K562 (cell line): Measurements from ENCODE around the gene SREBF1. TPM values are rescaled to one million over a fixed set of nuclear protein-coding genes. Genes with fewer than 3 reads are reported as not detected.
A peak's percentile ranks its signal among the peaks of the same experiment; 100 is the strongest.

ENCODE experiments used
- ATAC-seq: fragments of 200-7000 bp; cut with Tn5 transposase; 3 replicates; pipeline ENCODE4 v1.9.1; 2020; ENCODE audit warnings: moderate library complexity
- BruUV-seq: library from RNA; stranded (reverse); fragments of 400-500 nt; replicated peaks from 2 replicates; lab custom pipeline; 2021; lab: Mats Ljungman, UMichigan
- CTCF ChIA-PET: fragments of 300-600 bp; formaldehyde crosslinking; extraction: SDS; loops from one replicate; lab custom pipeline; 2021; ENCODE audit warnings: low intra/inter-chr PET ratio; lab: Yijun Ruan, JAX
- POLR2A ChIA-PET: fragments of 300-600, 350-650 bp; sonication (Branson Sonifier 250); formaldehyde crosslinking; extraction: SDS; loops from one replicate; lab custom pipeline; 2021; ENCODE audit warnings: antibody characterized with exemption, inconsistent platforms; lab: Yijun Ruan, JAX
- DNase-seq, 4 experiments: peaks; one replicate each; pipeline versions ENCODE4 v3.0.0 to v3.0.0-alpha.2; 2011 to 2018; ENCODE audit warnings: low spot score in 3 of 4, mixed read lengths in 3 of 4; ENCODE audit errors: extremely low read depth in 1 of 4
- FAIRE-seq: peaks from 2 replicates; lab custom pipeline; 2011; peaks lifted over from hg19 to GRCh38; lab: Jason Lieb, UNC
- H2AFZ ChIP-seq: 2 replicates; pipeline ENCODE4 v1.6.0; 2011; ENCODE audit warnings: low read depth, low read length, control low read depth, inconsistent platforms
- H3K27ac ChIP-seq: fragments of 200-600 bp; 3 replicates; pipeline ENCODE4 v1.8.0; 2011; ENCODE audit warnings: low read depth, mild to moderate bottlenecking, control low read depth, inconsistent platforms, low read length, moderate library complexity, mixed read lengths; ENCODE audit errors: extremely low read depth
- H3K27me3 ChIP-seq, 2 experiments: fragments of 300-600 bp in 1 of 2; 2 replicates in 1 of 2; 3 replicates in 1 of 2; pipeline versions ENCODE4 v1.6.0 to v1.8.0; 2011; ENCODE audit warnings: inconsistent platforms in 2 of 2, low read length in 2 of 2, mild to moderate bottlenecking in 1 of 2, mixed read lengths in 1 of 2, moderate library complexity in 1 of 2; ENCODE audit not compliant: control insufficient read depth in 2 of 2, insufficient read depth in 2 of 2
- H3K36me3 ChIP-seq: fragments of 300-600 bp; 3 replicates; pipeline ENCODE4 v1.8.0; 2011; ENCODE audit warnings: mild to moderate bottlenecking, low read length, inconsistent platforms; ENCODE audit not compliant: control insufficient read depth, insufficient read depth
- H3K4me1 ChIP-seq, 2 experiments: fragments of 200-600 bp in 1 of 2; replicated peaks in 1 of 2; 2 replicates in 1 of 2; 3 replicates in 1 of 2; pipeline versions ENCODE4 v1.5.1 to v1.8.0; 2011; ENCODE audit warnings: inconsistent platforms in 2 of 2, low read length in 2 of 2, mild to moderate bottlenecking in 1 of 2, mixed read lengths in 1 of 2, moderate library complexity in 1 of 2; ENCODE audit not compliant: control insufficient read depth in 2 of 2, insufficient read depth in 2 of 2
- H3K4me2 ChIP-seq: 2 replicates; pipeline ENCODE4 v1.6.1; 2011; ENCODE audit warnings: low read length, control low read depth, inconsistent platforms, mixed read lengths; ENCODE audit not compliant: insufficient read depth
- H3K4me3 ChIP-seq: fragments of 200-600 bp; sonication (generic), shearing (Covaris generic); 2 replicates; pipeline ENCODE4 v1.5.1; 2016; ENCODE audit warnings: control low read depth, inconsistent platforms
- H3K79me2 ChIP-seq: fragments of 200-600 bp; 3 replicates; pipeline ENCODE4 v1.8.0; 2011; ENCODE audit warnings: low read length, inconsistent platforms; ENCODE audit not compliant: control insufficient read depth, insufficient read depth
- H3K9ac ChIP-seq, 2 experiments: 2 replicates each; pipeline versions ENCODE4 v1.6.0 to v1.6.1; 2011; ENCODE audit warnings: low read depth in 2 of 2, low read length in 2 of 2, control low read depth in 1 of 2, inconsistent platforms in 1 of 2, mild to moderate bottlenecking in 1 of 2, mixed read lengths in 1 of 2; ENCODE audit not compliant: insufficient read depth in 1 of 2
- H3K9me1 ChIP-seq: one replicate; pipeline ENCODE4 v1.6.0; 2011; ENCODE audit warnings: inconsistent platforms, mild to moderate bottlenecking, low read length, moderate library complexity; ENCODE audit not compliant: control insufficient read depth, insufficient read depth
- H3K9me3 ChIP-seq: replicated peaks from 2 replicates; pipeline ENCODE4 v1.5.1; 2011; ENCODE audit warnings: low read depth, low read length, inconsistent platforms; ENCODE audit not compliant: control insufficient read depth, insufficient read depth
- H4K20me1 ChIP-seq: replicated peaks from 2 replicates; pipeline ENCODE4 v1.6.1; 2011; ENCODE audit warnings: low read length, inconsistent platforms, mixed read lengths; ENCODE audit not compliant: control insufficient read depth, insufficient read depth
- ELF2 ChIP-seq: fragments of 250-450 bp; sonication (Bioruptor Pico); IDR thresholded peaks from 2 replicates; pipeline ENCODE4 v1.5.0; 2021; ENCODE audit warnings: mild to moderate bottlenecking
- KDM2B ChIP-seq: fragments of 250-450 bp; sonication (Bioruptor Pico); IDR thresholded peaks from 2 replicates; pipeline ENCODE4 v1.8.0; 2021; ENCODE audit warnings: mild to moderate bottlenecking, moderate library complexity
- PHF8 ChIP-seq: fragments of 200-600 bp; sonication (generic); IDR thresholded peaks from 2 replicates; pipeline ENCODE4 v1.6.1; 2012; ENCODE audit warnings: mixed run types, mild to moderate bottlenecking, inconsistent platforms, low read length, moderate library complexity, borderline replicate concordance
- RBM14 ChIP-seq: fragments of 200-400 bp; formaldehyde crosslinking; IDR thresholded peaks from 2 replicates; pipeline ENCODE4 v1.6.1; 2018; ENCODE audit warnings: low read depth, mild to moderate bottlenecking, low read length, moderate library complexity, borderline replicate concordance; ENCODE audit not compliant: insufficient read depth
- TCFL5 ChIP-seq: fragments of 250-450 bp; sonication (Bioruptor Pico); conservative IDR thresholded peaks from 2 replicates; pipeline ENCODE4 v1.6.1; 2021; ENCODE audit warnings: mild to moderate bottlenecking, moderate library complexity, matching md5 sums
- U2AF2 ChIP-seq: fragments of 200-400 bp; formaldehyde crosslinking; optimal IDR thresholded peaks from 2 replicates; pipeline ENCODE3; 2017; ENCODE audit warnings: low read depth, mild to moderate bottlenecking, low read length
- ZNF133 ChIP-seq: fragments of 250-450 bp; sonication (Bioruptor Pico); IDR thresholded peaks from 2 replicates; pipeline ENCODE4 v1.4.0; 2020; ENCODE audit warnings: mild to moderate bottlenecking
- ZNF41 ChIP-seq: fragments of 250-450 bp; sonication (Bioruptor Pico); conservative IDR thresholded peaks from 2 replicates; pipeline ENCODE4 v1.4.0; 2020; ENCODE audit warnings: mild to moderate bottlenecking
- ZNF551 ChIP-seq: fragments of 250-450 bp; sonication (Bioruptor Pico); IDR thresholded peaks from 2 replicates; pipeline ENCODE4 v1.5.0; 2021; ENCODE audit warnings: mild to moderate bottlenecking, moderate library complexity
- WGBS: fragments of 100-300 bp; shearing (Covaris generic); methylation state at CpG from one replicate; pipeline ENCODE4 v1.1.6; 2016; ENCODE audit warnings: low coverage, mixed read lengths; ENCODE audit not compliant: insufficient coverage; ENCODE audit errors: missing lambda C conversion rate; 5-methylcytosine and 5-hydroxymethylcytosine counted together
- in situ Hi-C: fragments of 300-500 bp; cut with MboI; formaldehyde crosslinking; loops from 4 replicates; pipeline ENCODE4 v1.15.0; 2018; ENCODE audit warnings: inconsistent platforms, mixed read lengths
- intact Hi-C: fragments of 100-400 bp; cut with micrococcal nuclease; formaldehyde crosslinking; loops from 2 replicates; pipeline ENCODE4 v1.14.2; 2022
- polyA plus RNA-seq, 8 experiments: library from polyadenylated mRNA; depleted of rRNA in 4 of 8; stranded (reverse) in 5 of 8; unstranded in 3 of 8; fragments of >200 nt; fragmentation: Nextera tagmentation in 2 of 8; fragmentation: Illumina TruSeq in 1 of 8; extraction: Ambion mirVana in 2 of 8; extraction: Trizol in 1 of 8; gene quantifications; 2 replicates each; pipeline versions ENCODE4 v1.2.1 to v1.2.3, GENCODE V29; 2011 to 2014; ENCODE audit warnings: inconsistent platforms in 1 of 8, missing spikeins in 1 of 8
- total RNA-seq, 7 experiments: library from RNA; depleted of rRNA in 6 of 7; stranded (reverse); fragments of >200 nt in 6 of 7; fragmentation: Illumina TruSeq in 2 of 7; extraction: Trizol in 2 of 7; gene quantifications; 2 replicates each; pipeline versions ENCODE4 v1.2.1 to v1.2.3, GENCODE V29; 2011 to 2021; ENCODE audit warnings: low replicate concordance in 1 of 7

Gene SREBF1
- total and polyA plus RNA-seq, 9 of the 15 experiments (the other 6 are each of a cell fraction or from before 2014, with no cell fraction given): 1.6 to 169 (median 69.4) TPM

DNA sequence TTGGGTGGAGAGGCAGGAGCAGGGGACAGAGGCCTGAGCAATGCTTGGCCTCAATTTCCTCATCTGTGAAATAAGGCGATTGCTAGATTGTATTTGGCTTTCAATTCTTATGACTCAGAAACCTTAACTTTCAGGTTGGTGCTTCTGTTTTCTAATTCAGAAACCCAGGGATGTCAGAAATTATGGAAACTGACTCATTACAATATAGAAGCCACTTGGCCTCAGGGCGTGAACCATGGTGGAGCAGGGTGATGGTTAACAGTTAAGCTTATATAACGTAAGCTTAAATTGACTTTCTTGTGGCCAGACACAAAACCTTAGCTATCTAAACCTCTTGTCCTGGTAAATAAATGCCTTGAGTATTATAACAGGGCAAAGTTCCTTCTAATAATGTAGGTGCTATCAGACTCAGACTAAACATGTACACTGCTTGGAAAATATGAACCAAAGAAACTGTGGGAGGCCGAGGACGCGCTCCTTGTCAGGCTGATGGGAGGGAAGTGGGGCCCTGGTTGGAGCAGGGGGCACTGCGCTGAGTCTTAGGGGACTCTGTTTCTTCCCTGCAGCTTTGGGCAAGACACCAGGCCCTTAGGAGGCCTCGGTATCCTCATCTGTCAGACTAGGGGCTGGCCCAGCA is 17.1 kb upstream of the SREBF1 start:
- no peak for ATAC-seq
- Histone ChIP-seq H3K9ac (peak overlapping the region in 1 of 2 experiments; percentile 50; a peak in 1 of 4 replicates), H3K27ac (no peak overlapping the region), H2AFZ (no peak overlapping the region), H3K79me2 (no peaks in the 10 kb centered on the region), H3K4me1 (peaks cover 32 to 35% of the 10 kb centered on the region in 2 experiments), H3K9me1 (no peaks in the 10 kb centered on the region), H3K4me2 (no peak overlapping the region), H3K27me3 (no peaks in the 10 kb centered on the region), H3K9me3 (no peaks in the 10 kb centered on the region), H3K36me3 (no peaks in the 10 kb centered on the region), H4K20me1 (no peaks in the 10 kb centered on the region), H3K4me3 (no peak overlapping the region)
- BruUV-seq: no TSS peak
- 88% methylated on average over 8 of the region's 8 CpGs for WGBS
- in situ Hi-C loops (no loop called here), intact Hi-C loops (no loop called here)
- TF ChIP-seq TCFL5 (CRISPR knock-in tag) (no peak), ZNF133 (CRISPR knock-in tag) (no peak), PHF8 (no peak), ELF2 (no peak), KDM2B (no peak)
- CTCF ChIA-PET: no interaction called here
- FAIRE-seq: no peak
- POLR2A ChIA-PET: interaction anchor here (0.6 to 3.0 kb wide), 3 partner anchors 12 to 115 kb away, joined by 3 to 10 read pairs (median 10); partner anchors contain the start of gene SREBF1
- DNase-seq: no peak

- intact Hi-C loops (no loop called here), in situ Hi-C loops (no loop called here)
- CTCF ChIA-PET: no interaction called here
- H3K9me3 ChIP-seq: no peaks in the 10 kb centered on the region
- peaks cover 40 to 42% of the 10 kb centered on the region in 2 experiments for H3K4me1 ChIP-seq
- no peak overlapping the region for H3K4me3 ChIP-seq
- no peaks in the 10 kb centered on the region for H3K36me3 ChIP-seq
- POLR2A ChIA-PET: interaction anchor here (1.5 to 3.0 kb wide), 3 partner anchors 11 to 17 kb away, joined by 8 to 10 read pairs (median 10); partner anchors contain the start of gene SREBF1
- FAIRE-seq (no peak), DNase-seq (no peak), ATAC-seq (no peak)
- no peaks in the 10 kb centered on the region for H3K9me1 ChIP-seq
- H3K27me3 ChIP-seq: no peaks in the 10 kb centered on the region
- no peak overlapping the region for H3K27ac ChIP-seq
- no peaks in the 10 kb centered on the region for H3K79me2 ChIP-seq
- no peaks in the 10 kb centered on the region for H4K20me1 ChIP-seq
- no peak for TF ChIP-seq ZNF41 (CRISPR knock-in tag)
- no peak for TF ChIP-seq U2AF2
- no peak for TF ChIP-seq ZNF551 (CRISPR knock-in tag)
- TF ChIP-seq RBM14: no peak
- BruUV-seq: no TSS peak
- H2AFZ ChIP-seq: no peak overlapping the region
- WGBS: 78% methylated on average over 3 of the region's 3 CpGs
- no peak overlapping the region for H3K4me2 ChIP-seq
- no peak overlapping the region for H3K9ac ChIP-seq
Observed at GRCh38 chr17:17852930-17853329, 16.1 kb upstream of the SREBF1 start.
